ENCODE data around the gene PLN.

The PLN gene

DNA sequence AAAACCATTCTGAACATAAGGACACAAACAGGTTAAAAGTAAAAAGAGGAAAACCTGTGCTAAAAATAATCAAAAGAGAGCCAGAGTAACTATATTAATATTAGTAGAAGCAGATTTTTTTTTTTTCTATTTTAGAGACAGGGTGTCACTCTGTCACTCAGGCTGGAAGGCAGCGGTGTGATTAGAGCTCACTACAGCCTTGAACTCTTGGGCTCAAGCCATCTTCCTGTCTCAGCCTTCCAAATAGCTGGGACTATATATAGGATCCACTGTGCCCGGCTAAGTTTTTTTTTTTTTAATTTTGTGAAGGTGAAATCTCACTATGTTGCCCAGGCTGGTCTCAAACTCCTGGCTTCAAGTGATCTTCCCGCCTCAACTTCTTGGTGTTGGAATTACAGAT is 33.4 kb upstream of the PLN start:
- DNase-seq (ENCODE audit: insufficient read length) = no peak
- TF ChIP-seq TAF1 (IDR thresholded peaks at IDR 0.05; ENCODE audit: borderline replicate concordance, low read depth, low read length) (no peak), POLR2AphosphoS5 (IDR thresholded peaks at IDR 0.05; ENCODE audit: low read depth, low read length) (no peak), POLR2A (IDR thresholded peaks at IDR 0.05; ENCODE audit: low read depth, low read length) (no peak)
- FAIRE-seq = no peak

DNA sequence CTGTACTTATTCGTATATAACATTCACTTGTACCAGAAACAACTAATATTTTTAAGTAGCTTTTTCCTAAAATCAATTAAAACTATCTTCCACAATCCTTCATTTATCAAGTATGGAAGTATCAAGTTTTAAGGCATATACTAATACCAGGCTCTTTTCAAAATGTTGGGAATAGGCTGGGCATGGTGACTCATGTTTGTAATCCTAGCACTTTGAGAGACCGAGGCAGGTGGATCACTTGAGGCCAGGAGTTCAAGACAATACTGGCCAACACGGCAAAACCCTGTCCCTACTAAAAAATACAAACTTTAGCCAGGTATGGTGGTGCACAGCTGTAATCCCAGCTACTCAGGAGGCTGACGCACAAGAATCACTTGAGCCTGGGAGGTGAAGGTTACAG is 25.7 kb upstream of the PLN start:
- TF ChIP-seq POLR2A (IDR thresholded peaks at IDR 0.05; ENCODE audit: low read depth, low read length) = no peak
- TF ChIP-seq POLR2AphosphoS5 (IDR thresholded peaks at IDR 0.05; ENCODE audit: low read depth, low read length) = no peak
- no peak for TF ChIP-seq TAF1 (IDR thresholded peaks at IDR 0.05; ENCODE audit: borderline replicate concordance, low read depth, low read length)
- FAIRE-seq (no peak), DNase-seq (ENCODE audit: insufficient read length) (no peak)

DNA sequence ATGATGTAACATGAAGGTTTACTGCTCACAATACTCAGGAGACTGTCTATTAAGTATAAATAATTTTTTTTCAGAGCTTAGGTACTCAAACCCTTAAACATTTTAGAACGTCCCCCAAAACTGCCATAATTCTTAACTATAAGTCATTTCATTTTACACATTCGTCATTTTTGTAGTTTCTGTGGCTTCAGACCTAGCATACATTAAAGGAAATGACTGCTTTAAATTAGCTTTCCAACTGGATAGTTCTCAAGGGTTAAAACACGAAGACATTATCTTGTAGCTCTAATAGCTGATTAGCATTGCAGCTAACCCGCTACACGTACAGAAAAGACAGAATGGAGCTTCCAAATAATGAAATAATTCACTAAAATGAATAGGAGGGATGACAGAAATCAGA is 24.9 kb upstream of the PLN start:
- FAIRE-seq (no peak), DNase-seq (ENCODE audit: insufficient read length) (no peak)
- no peak for TF ChIP-seq POLR2AphosphoS5 (IDR thresholded peaks at IDR 0.05; ENCODE audit: low read depth, low read length)
- no peak for TF ChIP-seq POLR2A (IDR thresholded peaks at IDR 0.05; ENCODE audit: low read depth, low read length)

DNA sequence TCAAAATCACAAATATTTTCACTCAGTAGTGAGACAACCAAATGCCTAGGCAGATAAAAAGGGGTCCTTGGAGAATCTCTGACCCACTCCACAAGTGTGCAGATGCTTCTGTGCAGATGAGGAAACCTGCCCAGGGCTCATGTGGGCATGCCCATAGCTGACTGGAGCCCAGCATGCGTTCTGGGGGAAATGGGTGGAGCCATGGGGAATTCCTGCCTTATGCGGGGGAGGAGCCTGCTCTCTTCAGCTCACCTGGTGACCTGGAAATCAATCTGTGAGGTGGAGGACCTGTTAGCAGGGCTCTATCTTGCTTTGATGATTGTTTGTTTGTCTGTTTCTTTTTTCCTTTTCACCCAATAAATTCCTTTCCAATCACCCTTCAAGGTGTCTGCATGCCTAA is 23.4 kb upstream of the PLN start:
- FAIRE-seq (no peak), DNase-seq (ENCODE audit: insufficient read length) (no peak)
- no peak for TF ChIP-seq POLR2AphosphoS5 (IDR thresholded peaks at IDR 0.05; ENCODE audit: low read depth, low read length)
- TF ChIP-seq TAF1 (IDR thresholded peaks at IDR 0.05; ENCODE audit: borderline replicate concordance, low read depth, low read length) = no peak
- no peak for TF ChIP-seq POLR2A (IDR thresholded peaks at IDR 0.05; ENCODE audit: low read depth, low read length)

DNA sequence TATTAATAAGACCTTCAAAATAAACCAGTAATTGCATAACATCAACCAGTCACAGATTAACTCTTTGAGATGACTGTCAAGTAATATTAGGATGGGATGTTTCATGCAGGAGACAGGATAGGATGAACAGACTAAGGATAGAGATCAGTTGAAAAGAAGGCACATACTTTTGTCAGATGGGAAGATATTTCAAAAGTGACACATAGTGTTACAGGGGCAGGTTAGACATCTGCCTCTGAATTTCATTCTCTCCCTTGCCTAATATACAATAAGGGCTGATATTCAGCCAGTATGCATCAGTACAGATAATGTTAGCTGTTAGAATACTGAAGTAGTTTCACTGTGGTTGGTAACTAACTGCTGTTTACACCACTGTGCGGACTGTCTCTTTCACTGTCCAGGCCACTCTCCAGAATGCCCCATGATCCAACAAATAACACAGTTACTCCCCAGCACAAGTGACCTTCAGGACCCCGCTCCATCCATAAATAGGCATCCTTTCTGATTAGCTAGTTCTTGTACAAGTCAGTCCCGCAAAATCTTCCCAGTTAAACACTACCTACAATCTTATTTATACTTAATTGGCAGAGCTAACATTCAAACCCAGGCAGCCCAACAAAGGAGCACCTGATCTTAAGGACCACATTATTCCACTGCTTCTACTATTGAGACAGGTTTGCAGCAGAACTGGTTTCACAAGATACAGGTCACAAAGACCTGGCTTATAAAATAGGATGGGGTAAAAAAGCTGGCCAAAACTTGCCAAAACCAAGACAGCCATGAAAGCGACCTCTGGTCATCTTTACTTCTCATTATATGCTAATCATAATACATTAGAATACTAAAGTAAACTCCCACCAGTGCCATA is 21.9 kb upstream of the PLN start:
- no peak for TF ChIP-seq POLR2AphosphoS5 (IDR thresholded peaks at IDR 0.05; ENCODE audit: low read depth, low read length)
- TF ChIP-seq TAF1 (IDR thresholded peaks at IDR 0.05; ENCODE audit: borderline replicate concordance, low read depth, low read length) = no peak
- TF ChIP-seq POLR2A (IDR thresholded peaks at IDR 0.05; ENCODE audit: low read depth, low read length) = no peak
- FAIRE-seq (no peak), DNase-seq (ENCODE audit: insufficient read length) (no peak)

DNA sequence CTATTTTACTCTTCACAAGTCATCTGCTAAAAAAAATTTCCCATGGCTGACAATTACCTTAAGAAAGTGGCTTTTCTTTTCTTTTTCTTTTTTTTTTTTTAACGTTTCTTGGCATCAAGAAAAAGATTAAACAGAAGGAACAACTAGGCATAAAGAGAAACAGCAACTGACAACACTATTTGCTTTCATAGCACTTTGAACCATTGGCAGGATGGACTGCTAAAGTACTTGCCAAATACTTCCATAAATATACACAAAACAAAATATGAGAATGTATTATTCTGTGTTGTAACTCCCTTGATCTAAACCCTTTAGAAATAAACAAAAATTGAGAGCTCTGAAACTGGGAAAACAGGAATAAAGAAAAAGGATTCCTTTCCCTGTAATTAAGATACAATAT is 20.0 kb upstream of the PLN start:
- DNase-seq (ENCODE audit: insufficient read length) = no peak
- no peak for TF ChIP-seq POLR2A (IDR thresholded peaks at IDR 0.05; ENCODE audit: low read depth, low read length)
- FAIRE-seq = no peak

DNA sequence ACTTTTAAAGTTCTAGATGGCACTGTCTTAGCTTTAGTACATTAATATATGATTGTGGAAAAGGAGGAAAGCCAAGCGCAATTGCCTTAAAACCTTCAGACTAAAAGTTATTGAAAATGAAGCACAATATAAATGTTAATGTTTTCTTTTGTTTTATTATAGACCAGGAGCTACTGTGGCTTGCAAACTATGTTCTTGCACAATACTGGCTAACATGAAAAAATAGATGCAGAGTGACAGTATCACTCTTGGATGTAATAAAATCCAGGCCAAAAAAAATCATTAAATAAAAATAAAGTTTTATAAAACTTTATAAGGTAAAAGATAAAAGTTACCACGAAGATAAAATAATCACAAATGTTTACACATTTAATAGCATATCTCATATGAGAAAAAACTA is 18.3 kb upstream of the PLN start:
- TF ChIP-seq POLR2AphosphoS5 (IDR thresholded peaks at IDR 0.05; ENCODE audit: low read depth, low read length) (no peak), TAF1 (IDR thresholded peaks at IDR 0.05; ENCODE audit: borderline replicate concordance, low read depth, low read length) (no peak), POLR2A (IDR thresholded peaks at IDR 0.05; ENCODE audit: low read depth, low read length) (no peak)
- no peak for DNase-seq (ENCODE audit: insufficient read length)
- FAIRE-seq = no peak

DNA sequence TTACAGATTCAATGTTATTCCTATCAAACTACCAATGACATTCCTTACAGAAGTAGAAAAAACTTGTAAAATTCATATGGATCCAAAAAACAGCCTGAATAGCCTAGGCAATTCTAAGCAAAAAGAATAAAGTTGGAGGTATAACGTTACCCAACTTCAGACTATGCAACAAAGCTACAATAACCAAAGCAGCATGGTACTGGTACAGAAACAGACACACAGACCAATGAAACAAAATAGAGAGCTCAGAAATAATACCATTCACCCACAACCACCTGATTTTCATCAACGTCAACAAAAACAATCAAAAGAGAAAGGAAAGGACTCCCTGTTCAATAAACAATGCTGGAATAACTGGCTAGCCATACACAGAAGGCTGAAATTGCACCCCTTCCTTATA is 17.2 kb upstream of the PLN start:
- DNase-seq (ENCODE audit: insufficient read length) (no peak), FAIRE-seq (no peak)
- TF ChIP-seq POLR2AphosphoS5 (IDR thresholded peaks at IDR 0.05; ENCODE audit: low read depth, low read length) (no peak), POLR2A (IDR thresholded peaks at IDR 0.05; ENCODE audit: low read depth, low read length) (no peak), TAF1 (IDR thresholded peaks at IDR 0.05; ENCODE audit: borderline replicate concordance, low read depth, low read length) (no peak)

DNA sequence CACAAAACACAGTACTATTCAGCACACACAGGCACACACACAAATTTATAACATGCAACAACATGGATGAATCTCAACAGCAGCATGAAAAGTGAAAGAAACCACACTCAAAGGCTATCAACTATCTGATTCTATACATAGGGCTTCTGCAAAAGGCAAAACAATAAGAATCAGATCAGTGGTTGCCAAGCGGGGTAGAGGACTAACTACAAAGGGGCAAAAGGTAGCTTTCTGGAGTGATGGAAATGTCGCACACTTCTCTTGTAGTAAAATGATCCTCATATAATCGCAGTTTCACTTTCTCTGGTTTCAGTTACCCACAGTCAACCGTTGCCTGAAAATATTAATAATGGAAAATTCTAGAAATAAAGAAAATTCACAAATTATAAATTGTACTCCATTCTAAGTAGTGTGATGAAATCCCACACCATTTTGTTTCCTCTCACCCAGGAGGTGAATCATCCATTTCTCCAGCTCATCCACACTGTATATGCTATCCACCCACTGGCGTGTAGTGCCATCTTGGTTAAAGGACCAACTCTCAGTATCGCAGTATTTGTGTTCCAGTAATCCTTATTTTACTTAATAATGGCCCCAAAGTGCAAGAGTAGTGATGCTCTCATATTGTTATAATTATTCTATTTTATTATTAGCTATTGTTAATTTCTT is 12.8 kb upstream of the PLN start:
- no peak for TF ChIP-seq POLR2AphosphoS5 (IDR thresholded peaks at IDR 0.05; ENCODE audit: low read depth, low read length)
- no peak for TF ChIP-seq TAF1 (IDR thresholded peaks at IDR 0.05; ENCODE audit: borderline replicate concordance, low read depth, low read length)
- TF ChIP-seq POLR2A (IDR thresholded peaks at IDR 0.05; ENCODE audit: low read depth, low read length) = no peak
- FAIRE-seq (no peak), DNase-seq (ENCODE audit: insufficient read length) (no peak)

DNA sequence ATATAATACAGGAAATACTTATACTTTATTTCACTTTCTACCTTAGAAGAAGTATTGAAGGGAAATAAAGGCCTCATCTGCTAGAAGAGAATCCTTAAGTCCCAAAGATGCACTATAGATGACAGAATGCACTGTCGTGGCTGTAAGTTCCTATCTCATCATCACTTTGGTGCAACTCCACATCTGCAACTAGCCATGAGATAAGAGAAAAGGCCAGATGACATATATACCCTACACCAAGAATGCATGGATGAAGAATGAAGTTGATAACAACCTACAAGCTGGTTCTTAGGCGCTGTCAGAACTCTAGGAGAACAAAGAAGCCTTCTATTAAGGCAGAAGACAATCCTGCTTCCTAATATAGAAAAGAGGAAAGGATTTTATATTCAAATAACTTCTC is 11.6 kb upstream of the PLN start:
- FAIRE-seq (no peak), DNase-seq (ENCODE audit: insufficient read length) (no peak)
- TF ChIP-seq POLR2AphosphoS5 (IDR thresholded peaks at IDR 0.05; ENCODE audit: low read depth, low read length) (no peak), TAF1 (IDR thresholded peaks at IDR 0.05; ENCODE audit: borderline replicate concordance, low read depth, low read length) (no peak)

DNA sequence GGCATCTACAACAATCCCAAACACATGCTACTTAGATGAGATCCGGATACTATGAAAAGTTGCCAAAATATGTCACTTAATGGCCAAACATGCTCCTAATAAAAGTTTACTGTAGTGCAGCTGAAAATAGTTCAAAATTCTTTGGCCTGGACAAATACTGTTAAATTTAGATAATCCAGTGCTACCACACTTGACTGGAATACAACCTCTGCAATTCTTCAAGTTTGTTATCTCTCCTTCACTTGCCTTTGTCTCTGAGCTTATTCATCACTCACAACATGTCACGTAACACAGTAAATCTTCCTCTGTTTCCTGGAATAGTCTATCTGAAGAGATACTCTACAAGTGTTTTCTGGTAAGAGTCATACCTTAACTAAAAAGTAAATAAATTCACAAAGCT is 10.5 kb upstream of the PLN start:
- no peak for DNase-seq (ENCODE audit: insufficient read length)
- FAIRE-seq = no peak
- no peak for TF ChIP-seq POLR2AphosphoS5 (IDR thresholded peaks at IDR 0.05; ENCODE audit: low read depth, low read length)
- TF ChIP-seq POLR2A (IDR thresholded peaks at IDR 0.05; ENCODE audit: low read depth, low read length) = no peak
- TF ChIP-seq TAF1 (IDR thresholded peaks at IDR 0.05; ENCODE audit: borderline replicate concordance, low read depth, low read length) = no peak

DNA sequence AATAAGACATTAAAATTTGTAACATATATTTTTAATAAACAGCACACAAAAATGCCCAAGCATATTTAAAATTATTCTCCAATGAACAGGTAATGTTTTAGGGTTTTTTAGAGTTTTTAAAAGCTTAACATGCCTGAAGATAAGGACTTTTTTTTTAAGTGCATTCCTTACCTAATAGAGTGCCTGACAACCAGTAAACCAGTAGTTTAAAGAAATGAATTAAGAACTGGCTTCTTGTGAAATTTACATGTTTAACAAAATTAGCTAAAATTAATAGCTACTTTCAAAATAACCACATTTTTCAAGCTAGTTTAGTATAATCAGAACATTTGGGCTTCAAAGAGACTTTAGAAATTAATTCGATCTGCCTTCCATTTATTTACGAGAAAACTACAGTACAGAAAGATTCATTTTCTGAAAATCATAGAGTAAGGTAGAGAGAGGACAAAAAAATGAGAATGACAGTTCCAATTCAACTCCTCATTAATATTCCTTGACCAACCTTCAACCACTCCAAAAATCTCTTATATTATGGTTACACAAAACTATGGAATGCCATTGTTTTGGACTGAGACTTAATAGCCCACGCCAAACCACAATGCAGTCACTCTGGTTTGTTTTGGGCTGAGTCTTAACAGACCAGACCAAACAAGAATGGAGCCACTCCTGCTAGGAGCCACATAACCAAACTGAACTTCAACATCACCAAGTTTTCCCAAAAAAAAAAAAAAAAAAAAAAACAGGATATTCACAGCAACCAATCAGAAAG is 5.7 kb upstream of the PLN start:
- FAIRE-seq (no peak), DNase-seq (ENCODE audit: insufficient read length) (no peak)
- TF ChIP-seq TAF1 (IDR thresholded peaks at IDR 0.05; ENCODE audit: borderline replicate concordance, low read depth, low read length) = no peak
- no peak for TF ChIP-seq POLR2A (IDR thresholded peaks at IDR 0.05; ENCODE audit: low read depth, low read length)
- no peak for TF ChIP-seq POLR2AphosphoS5 (IDR thresholded peaks at IDR 0.05; ENCODE audit: low read depth, low read length)
